Esophagus (tissue), 2 donors: Measurements from ENCODE around the gene PI4K2B. TPM values are rescaled to one million over a fixed set of nuclear protein-coding genes. Genes with fewer than 3 reads are reported as not detected.
"Not testable (repeated sequence)": the region's sequence is repeated elsewhere in the genome, so short reads cannot be mapped to it uniquely, and the experiment has no call there.

Experiments
- H3K27ac ChIP-seq, 2 donors: one replicate each; pipeline ENCODE4 v1.5.1; 2013; ENCODE audit warnings: low read depth in 2 of 2, mild to moderate bottlenecking in 2 of 2, inconsistent platforms in 1 of 2, low read length in 1 of 2, moderate library complexity in 1 of 2
- H3K27me3 ChIP-seq, 2 donors: one replicate each; pipeline ENCODE4 v1.6.1; 2013; ENCODE audit warnings: low read length in 2 of 2, control low read depth in 1 of 2, mild to moderate bottlenecking in 1 of 2; ENCODE audit not compliant: insufficient read depth in 2 of 2, control insufficient read depth in 1 of 2
- H3K36me3 ChIP-seq, 2 donors: one replicate each; pipeline ENCODE4 v1.6.1; 2013; ENCODE audit warnings: low read length in 1 of 2; ENCODE audit not compliant: control insufficient read depth in 2 of 2, insufficient read depth in 2 of 2
- H3K4me1 ChIP-seq, 2 donors: one replicate each; pipeline ENCODE4 v1.6.1; 2013; ENCODE audit warnings: low read length in 1 of 2; ENCODE audit not compliant: control insufficient read depth in 2 of 2, insufficient read depth in 2 of 2
- H3K4me3 ChIP-seq, 2 donors: one replicate each; pipeline ENCODE4 v1.5.1; 2013; ENCODE audit warnings: low read length in 2 of 2, mild to moderate bottlenecking in 2 of 2, low read depth in 1 of 2, moderate library complexity in 1 of 2
- H3K9me3 ChIP-seq, 2 donors: one replicate each; pipeline ENCODE4 v1.6.1; 2013; ENCODE audit warnings: mild to moderate bottlenecking in 2 of 2, low read depth in 1 of 2, low read length in 1 of 2, moderate library complexity in 1 of 2; ENCODE audit not compliant: control insufficient read depth in 2 of 2, insufficient read depth in 1 of 2
- WGBS, 2 donors: extraction: QIAGEN DNeasy Blood & Tissue Kit; methylation state at CpG; one replicate each; pipeline ENCODE4 v1.1.7; 2013; 5-methylcytosine and 5-hydroxymethylcytosine counted together
- polyA plus RNA-seq, 2 donors: library from polyadenylated mRNA; stranded (reverse); fragments of 200-250 nt; gene quantifications; one replicate each; pipeline ENCODE4 v1.2.3, GENCODE V29; 2013
- donor health status: healthy with polysubstance abuse.
- donor health status: Bipolar disorder and iron deficiency.

The PI4K2B gene
- polyA plus RNA-seq = 10 to 100 TPM in 1 of 2 donors, 1 to 10 TPM in 1; 7.3 to 11.6 TPM

- 0 to 1% methylated on average over 54 to 72 of the region's 72 CpGs for WGBS, 2 donors
Observed at GRCh38 chr4:25233737-25234389, at the start of gene PI4K2B. PI4K2B (plus strand) TSS chr4:25234033; CDS start chr4:25234164, 131 bp downstream.

GRCh38 chr4:25184056-25184455 is 49.8 kb upstream of the PI4K2B start:
- no peaks in the 10 kb centered on the region for H3K9me3 ChIP-seq
- 77 to 82% methylated on average over 4 of the region's 4 CpGs for WGBS, 2 donors
- no peak overlapping the region for H3K27ac ChIP-seq
- no peaks in the 10 kb centered on the region for H3K36me3 ChIP-seq
- no peaks in the 10 kb centered on the region for H3K27me3 ChIP-seq
- no peaks in the 10 kb centered on the region for H3K4me1 ChIP-seq
- H3K4me3 ChIP-seq = no peak overlapping the region

More at GRCh38 chr4:25233737-25234389, at the start of gene PI4K2B:
- Histone ChIP-seq H3K4me1 (no peaks in the 10 kb centered on the region), H3K27me3 (no peaks in the 10 kb centered on the region), H3K27ac (peak within 1 kb of the TSS; percentile 93 to 98), H3K4me3 (peak within 1 kb of the TSS; percentile 80 to 86), H3K36me3 (no peaks in the 10 kb centered on the region), H3K9me3 (peaks cover 0 to 4% of the 10 kb centered on the region in 2 donors)

- H3K9me3 ChIP-seq = no peaks in the 10 kb centered on the region
- H3K27ac ChIP-seq = no peak overlapping the region
- H3K27me3 ChIP-seq = no peaks in the 10 kb centered on the region
- WGBS, 2 donors = 51 to 68% methylated on average over 2 of the region's 2 CpGs
- no peaks in the 10 kb centered on the region for H3K4me1 ChIP-seq
- no peak overlapping the region for H3K4me3 ChIP-seq
- no peaks in the 10 kb centered on the region for H3K36me3 ChIP-seq
Observed at GRCh38 chr4:25190407-25190806, 43.4 kb upstream of the PI4K2B start.

- no peak overlapping the region for H3K27ac ChIP-seq
Observed at GRCh38 chr4:25198713-25199112, 35.1 kb upstream of the PI4K2B start.

GRCh38 chr4:25207997-25208396 is 25.8 kb upstream of the PI4K2B start:
- 94 to 97% methylated on average over 1 of the region's 1 CpG for WGBS, 2 donors
- Histone ChIP-seq H3K36me3 (no peaks in the 10 kb centered on the region), H3K27me3 (no peaks in the 10 kb centered on the region), H3K4me1 (no peaks in the 10 kb centered on the region), H3K4me3 (no peak overlapping the region), H3K9me3 (peaks cover 0 to 3% of the 10 kb centered on the region in 2 donors), H3K27ac (no peak overlapping the region)

More at GRCh38 chr4:25198713-25199112, 35.1 kb upstream of the PI4K2B start:
- Histone ChIP-seq H3K36me3 (no peaks in the 10 kb centered on the region), H3K27me3 (no peaks in the 10 kb centered on the region), H3K9me3 (no peaks in the 10 kb centered on the region), H3K4me3 (no peak overlapping the region), H3K4me1 (no peaks in the 10 kb centered on the region)
- 93 to 99% methylated on average over 2 of the region's 2 CpGs for WGBS, 2 donors

GRCh38 chr4:25209702-25210101 is 24.1 kb upstream of the PI4K2B start:
- no peak overlapping the region for H3K27ac ChIP-seq

GRCh38 chr4:25211721-25212120 is 22.1 kb upstream of the PI4K2B start:
- H3K27me3 ChIP-seq = no peaks in the 10 kb centered on the region
- peaks cover 0 to 3% of the 10 kb centered on the region in 2 donors for H3K9me3 ChIP-seq
- H3K4me1 ChIP-seq = no peaks in the 10 kb centered on the region
- H3K36me3 ChIP-seq = no peaks in the 10 kb centered on the region
- 94 to 99% methylated on average over 3 of the region's 3 CpGs for WGBS, 2 donors
- no peak overlapping the region for H3K27ac ChIP-seq
- no peak overlapping the region for H3K4me3 ChIP-seq

More at GRCh38 chr4:25209702-25210101, 24.1 kb upstream of the PI4K2B start:
- 63 to 77% methylated on average over 1 of the region's 1 CpG for WGBS, 2 donors
- H3K27me3 ChIP-seq = no peaks in the 10 kb centered on the region
- no peaks in the 10 kb centered on the region for H3K4me1 ChIP-seq
- H3K4me3 ChIP-seq = no peak overlapping the region
- peaks cover 0 to 3% of the 10 kb centered on the region in 2 donors for H3K9me3 ChIP-seq
- no peaks in the 10 kb centered on the region for H3K36me3 ChIP-seq

GRCh38 chr4:25212822-25213221 is 21.0 kb upstream of the PI4K2B start:
- no peak overlapping the region for H3K27ac ChIP-seq
- H3K4me1 ChIP-seq = no peaks in the 10 kb centered on the region
- WGBS, 2 donors = 99 to 100% methylated on average over 1 of the region's 1 CpG
- no peak overlapping the region for H3K4me3 ChIP-seq
- no peaks in the 10 kb centered on the region for H3K36me3 ChIP-seq
- peaks cover 0 to 3% of the 10 kb centered on the region in 2 donors for H3K9me3 ChIP-seq
- H3K27me3 ChIP-seq = no peaks in the 10 kb centered on the region

- Histone ChIP-seq H3K27me3 (no peaks in the 10 kb centered on the region), H3K4me1 (no peaks in the 10 kb centered on the region), H3K9me3 (peaks cover 0 to 3% of the 10 kb centered on the region in 2 donors), H3K36me3 (no peaks in the 10 kb centered on the region), H3K4me3 (no peak overlapping the region), H3K27ac (no peak overlapping the region)
- 77 to 84% methylated on average over 3 of the region's 3 CpGs for WGBS, 2 donors
Observed at GRCh38 chr4:25213347-25213979, 20.4 kb upstream of the PI4K2B start.

- WGBS, 2 donors = 79 to 88% methylated on average over 1 of the region's 1 CpG
- H3K36me3 ChIP-seq, H3K4me1 ChIP-seq, H3K9me3 ChIP-seq, H3K4me3 ChIP-seq, H3K27ac ChIP-seq, H3K27me3 ChIP-seq: not testable (repeated sequence)
Observed at GRCh38 chr4:25214750-25215149, 19.1 kb upstream of the PI4K2B start.
